Hepatocyte (in vitro differentiated cells): ENCODE data around the gene KCNMA1.

Source experiments
- CTCF ChIP-seq: fragments of 200-600 bp; sonication (generic); IDR thresholded peaks from 2 replicates; pipeline ENCODE4 v1.5.1; 2016; ENCODE audit warnings: antibody characterized with exemption, mild to moderate bottlenecking; ENCODE audit not compliant: poor library complexity
- EZH2 ChIP-seq: fragments of 200-600 bp; sonication (generic); IDR thresholded peaks from 2 replicates; pipeline ENCODE4 v1.6.1; 2016; ENCODE audit warnings: antibody characterized with exemption, mild to moderate bottlenecking, borderline replicate concordance
- EZH2phosphoT487 ChIP-seq: fragments of 200-600 bp; sonication (generic); IDR thresholded peaks from one replicate; pipeline ENCODE4 v1.6.1; 2018; ENCODE audit warnings: antibody characterized with exemption, mild to moderate bottlenecking, low read depth, moderate library complexity; ENCODE audit not compliant: unreplicated experiment, severe bottlenecking

DNA sequence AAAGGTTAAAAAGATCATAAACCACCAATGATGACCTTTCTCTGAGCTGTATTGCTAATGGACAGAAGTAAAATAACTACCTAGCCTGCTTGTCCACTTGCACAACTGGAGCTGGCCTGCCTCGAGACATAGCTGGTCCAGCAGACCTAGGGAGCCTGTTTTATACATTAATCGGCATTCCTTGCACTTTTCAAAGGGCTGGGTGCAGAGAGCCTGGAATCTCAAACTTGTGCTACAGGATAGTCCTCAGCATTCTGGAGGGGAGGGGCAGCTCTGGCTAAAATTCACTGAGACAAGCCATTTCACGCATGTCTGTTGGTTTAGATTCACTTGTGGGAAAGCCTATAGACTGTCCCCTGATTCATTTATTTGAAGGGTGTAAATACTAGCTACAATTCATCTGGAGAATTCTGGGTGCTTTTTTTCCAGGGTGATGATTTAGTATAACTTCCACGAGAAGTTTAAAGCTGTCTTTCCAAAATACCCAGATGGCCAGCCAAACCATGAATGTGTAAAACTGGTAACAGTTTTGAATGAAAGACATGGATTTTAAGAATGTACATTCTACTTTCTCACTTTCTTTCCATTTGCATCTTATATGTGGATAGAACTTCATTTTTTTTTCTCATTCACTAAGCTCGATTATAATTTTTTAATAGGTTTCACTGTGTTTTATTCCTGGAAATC, 389.4 kb downstream of the KCNMA1 start:
- TF ChIP-seq CTCF (no peak), EZH2 (no peak), EZH2phosphoT487 (no peak)
